B cell (primary cell): ENCODE measurements around the gene SLC28A3.

Source experiments
- EZH2 ChIP-seq: IDR thresholded peaks from 2 replicates; pipeline ENCODE4 v1.6.1; 2012; ENCODE audit warnings: borderline replicate concordance, low read depth, mild to moderate bottlenecking, moderate library complexity, low read length; ENCODE audit not compliant: insufficient read depth, poor library complexity, severe bottlenecking
- TF ChIP-seq, protein P1 (sequence below): fragments of 200-600 bp; IDR thresholded peaks from one replicate; pipeline ENCODE4 v1.8.0; 2022; ENCODE audit warnings: antibody characterized with exemption, mild to moderate bottlenecking

DNA sequence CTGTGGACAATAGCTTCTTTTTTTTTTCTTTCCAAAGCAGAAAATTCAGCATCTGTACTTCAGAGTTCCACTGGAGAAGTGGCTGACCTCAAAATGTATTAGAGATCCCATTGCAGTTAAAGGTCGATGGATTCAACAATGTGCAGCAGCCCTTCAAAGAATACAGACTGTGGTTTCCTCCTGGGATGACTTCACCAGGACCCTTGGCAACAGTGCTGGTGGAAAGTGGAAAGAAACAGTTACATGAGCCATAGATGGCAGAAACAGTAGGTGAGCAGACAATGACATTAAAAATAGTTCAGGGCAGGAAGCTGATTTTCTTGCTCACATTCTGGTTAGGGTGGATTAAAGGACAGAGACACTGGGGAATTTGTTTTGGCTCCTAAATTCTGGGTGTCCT lies 62.4 kb downstream of the SLC28A3 start:
- TF ChIP-seq, protein P1, sequence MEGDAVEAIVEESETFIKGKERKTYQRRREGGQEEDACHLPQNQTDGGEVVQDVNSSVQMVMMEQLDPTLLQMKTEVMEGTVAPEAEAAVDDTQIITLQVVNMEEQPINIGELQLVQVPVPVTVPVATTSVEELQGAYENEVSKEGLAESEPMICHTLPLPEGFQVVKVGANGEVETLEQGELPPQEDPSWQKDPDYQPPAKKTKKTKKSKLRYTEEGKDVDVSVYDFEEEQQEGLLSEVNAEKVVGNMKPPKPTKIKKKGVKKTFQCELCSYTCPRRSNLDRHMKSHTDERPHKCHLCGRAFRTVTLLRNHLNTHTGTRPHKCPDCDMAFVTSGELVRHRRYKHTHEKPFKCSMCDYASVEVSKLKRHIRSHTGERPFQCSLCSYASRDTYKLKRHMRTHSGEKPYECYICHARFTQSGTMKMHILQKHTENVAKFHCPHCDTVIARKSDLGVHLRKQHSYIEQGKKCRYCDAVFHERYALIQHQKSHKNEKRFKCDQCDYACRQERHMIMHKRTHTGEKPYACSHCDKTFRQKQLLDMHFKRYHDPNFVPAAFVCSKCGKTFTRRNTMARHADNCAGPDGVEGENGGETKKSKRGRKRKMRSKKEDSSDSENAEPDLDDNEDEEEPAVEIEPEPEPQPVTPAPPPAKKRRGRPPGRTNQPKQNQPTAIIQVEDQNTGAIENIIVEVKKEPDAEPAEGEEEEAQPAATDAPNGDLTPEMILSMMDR = no peak
- TF ChIP-seq EZH2 = no peak
